Testis (tissue), 3 donors: ENCODE results near the gene UVSSA. TPM values are rescaled to one million over a fixed set of nuclear protein-coding genes. Genes with fewer than 3 reads are reported as not detected.

Experiments
- DNase-seq: peaks from one replicate; pipeline ENCODE4 v3.0.0-alpha.2; 2019
- H3K27ac ChIP-seq, 2 donors: fragments of 200-600 bp; sonication (generic); one replicate each; pipeline ENCODE4 v1.5.1; 2019
- H3K27me3 ChIP-seq: fragments of 200-600 bp; sonication (generic); one replicate; pipeline ENCODE4 v1.5.1; 2019
- H3K36me3 ChIP-seq: fragments of 200-600 bp; sonication (generic); one replicate; pipeline ENCODE4 v1.5.1; 2017; ENCODE audit warnings: low read depth; ENCODE audit errors: missing control alignments
- H3K4me1 ChIP-seq: fragments of 200-600 bp; sonication (generic); one replicate; pipeline ENCODE4 v1.5.1; 2019
- H3K4me3 ChIP-seq, 2 donors: fragments of 200-600 bp; sonication (generic); one replicate each; pipeline ENCODE4 v1.5.1; 2017 to 2019
- H3K9me3 ChIP-seq: fragments of 200-600 bp; sonication (generic); one replicate; pipeline ENCODE4 v1.5.1; 2017
- CTCF ChIP-seq, 3 experiments: fragments of 450-650 bp in 2 of 3; fragments of 200-600 bp in 1 of 3; sonication (generic) in 1 of 3; IDR thresholded peaks; one replicate each; pipeline ENCODE4 v1.5.1; 2016 to 2019; ENCODE audit warnings: antibody characterized with exemption in 3 of 3, mild to moderate bottlenecking in 2 of 3, moderate library complexity in 1 of 3
- POLR2A ChIP-seq: fragments of 450-650 bp; IDR thresholded peaks from one replicate; pipeline ENCODE4 v1.6.1; 2017; ENCODE audit warnings: antibody characterized with exemption, mild to moderate bottlenecking, moderate library complexity
- WGBS, 2 donors: methylation state at CpG; one replicate each; pipeline ENCODE4 v1.1.5; 2018; 5-methylcytosine and 5-hydroxymethylcytosine counted together
- intact Hi-C: fragments of 100-400 bp; cut with DNase I; formaldehyde crosslinking; loops from one replicate; pipeline ENCODE4 v1.15.1; 2023; ENCODE audit warnings: low total_unique reads
- polyA plus RNA-seq: library from polyadenylated mRNA; stranded (reverse); fragments of 350-450 nt; fragmentation: Illumina TruSeq; extraction: RNeasy Lipid Tissue Mini Kit (QIAGEN cat#74804); gene quantifications from one replicate; pipeline ENCODE4 v1.2.3, GENCODE V29; 2014; ENCODE audit warnings: low read depth, low replicate concordance; ENCODE audit not compliant: insufficient read depth
- total RNA-seq, 2 donors: library from RNA; depleted of rRNA; stranded (reverse); fragments of >200 nt; gene quantifications; one replicate each; pipeline ENCODE4 v1.2.3, GENCODE V29; 2016

Gene UVSSA
- total and polyA plus RNA-seq, 3 donors from 2014 or later, result 35.8 to 94.6 (median 71.5) TPM

- peaks cover 4% of the 10 kb centered on the region for H3K4me1 ChIP-seq
- no peaks in the 10 kb centered on the region for H3K9me3 ChIP-seq
- no peak for TF ChIP-seq CTCF (IDR thresholded peaks at IDR 0.05)
- no peak for TF ChIP-seq POLR2A
- DNase-seq, result no peak
- intact Hi-C loops, result no loop called here
- H3K4me3 ChIP-seq, result no peak overlapping the region
- H3K36me3 ChIP-seq, result no peaks in the 10 kb centered on the region
- H3K27ac ChIP-seq, result no peak overlapping the region
- no peaks in the 10 kb centered on the region for H3K27me3 ChIP-seq
- 2 to 14% methylated on average over 23 to 26 of the region's 26 CpGs for WGBS, 2 donors
Measured at GRCh38 chr4:1405254-1405635, 58.2 kb downstream of the UVSSA start.

DNA sequence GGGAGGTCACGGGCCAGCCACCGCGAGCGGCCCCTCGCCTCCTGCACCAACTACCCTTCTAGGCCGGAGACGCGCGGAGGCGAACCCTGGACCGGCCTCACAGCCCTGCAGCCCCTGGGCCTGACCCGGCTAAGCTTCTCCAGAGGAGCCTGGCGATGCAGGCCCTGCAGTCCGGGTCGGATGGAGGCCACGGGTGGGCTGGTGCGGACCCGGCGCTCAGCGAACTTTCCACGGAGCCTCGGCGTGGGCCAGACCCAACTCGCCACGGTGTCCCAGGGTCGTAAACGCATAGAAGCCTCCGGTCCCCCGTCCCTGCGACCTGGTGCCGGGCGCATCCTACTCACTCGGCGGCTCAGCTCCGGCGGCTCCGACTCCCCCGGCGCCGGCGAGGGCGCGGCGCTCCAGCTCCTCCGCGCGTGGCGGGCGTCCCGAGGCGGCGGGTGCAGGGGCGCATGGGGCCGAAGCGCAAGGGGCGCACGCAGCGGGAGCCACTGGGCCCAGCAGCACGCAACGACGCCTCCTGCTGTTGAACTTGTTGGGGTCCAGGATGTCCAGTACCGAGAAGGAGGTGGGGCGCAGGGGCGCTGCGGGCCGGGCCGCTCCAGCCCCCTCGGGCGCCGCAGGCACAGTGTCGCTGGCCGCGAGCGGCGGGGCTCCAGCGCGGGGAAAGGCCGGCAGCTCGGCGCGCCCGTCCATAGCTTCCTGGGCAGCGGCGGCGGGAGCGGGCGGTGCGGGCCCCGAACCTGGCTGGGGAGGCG, 58.8 kb downstream of the UVSSA start:
- Histone ChIP-seq H3K4me3 (no peak overlapping the region), H3K27me3 (no peaks in the 10 kb centered on the region), H3K36me3 (no peaks in the 10 kb centered on the region), H3K4me1 (peaks cover 4% of the 10 kb centered on the region), H3K27ac (no peak overlapping the region), H3K9me3 (no peaks in the 10 kb centered on the region)
- TF ChIP-seq POLR2A (no peak), CTCF (IDR thresholded peaks at IDR 0.05) (no peak)
- peak; percentile 12 for DNase-seq
- WGBS, 2 donors, result 0 to 2% methylated on average over 8 to 87 of the region's 90 CpGs
- intact Hi-C loops, result no loop called here

GRCh38 chr4:1406394-1406980, 59.5 kb downstream of the UVSSA start, which contains the start of gene NKX1-1:
TSS of gene NKX1-1 (minus strand) at chr4:1406442. CDS start at chr4:1406442, 0 bp downstream.
- H3K4me1 ChIP-seq, result peaks cover 4% of the 10 kb centered on the region

DNA sequence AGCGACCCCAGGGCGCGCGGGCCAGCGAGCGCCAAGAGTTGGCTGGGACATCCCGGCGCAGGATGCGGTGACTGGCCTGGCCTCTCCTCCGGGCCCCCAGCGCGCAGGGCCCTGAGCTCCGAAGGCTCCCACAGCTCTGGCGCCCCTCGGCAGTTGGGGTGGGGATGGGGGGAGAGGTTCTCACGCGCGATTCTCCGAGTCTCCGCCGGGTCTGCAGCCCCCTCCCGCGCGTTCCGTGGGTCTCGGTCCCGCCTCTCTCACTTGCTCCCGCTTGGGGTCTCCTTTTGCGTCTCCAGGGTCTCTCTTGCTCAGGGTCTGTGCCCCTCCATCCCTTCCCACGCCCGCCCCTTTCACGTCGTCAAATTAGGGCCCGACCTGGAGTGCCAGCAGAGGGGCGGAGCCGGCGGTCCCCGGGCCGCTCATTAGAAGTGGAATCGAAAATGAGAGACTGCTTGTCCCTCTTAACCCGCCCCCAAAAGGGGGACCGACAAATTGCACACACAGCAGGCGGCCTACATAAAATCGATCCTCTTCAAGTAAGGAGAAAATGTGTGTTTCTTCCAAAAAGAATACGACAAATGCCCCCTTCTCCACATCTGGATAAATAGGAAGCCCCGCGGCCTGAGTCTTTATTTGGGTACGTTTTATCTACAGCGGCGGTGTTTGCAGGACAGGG, 60.1 kb downstream of the UVSSA start:
- no peak for TF ChIP-seq POLR2A
- DNase-seq, result no peak
- no peaks in the 10 kb centered on the region for H3K36me3 ChIP-seq
- H3K9me3 ChIP-seq, result no peaks in the 10 kb centered on the region
- no peaks in the 10 kb centered on the region for H3K27me3 ChIP-seq
- 5 to 6% methylated on average over 22 to 37 of the region's 50 CpGs for WGBS, 2 donors
- intact Hi-C loops, result no loop called here
- no peak overlapping the region for H3K27ac ChIP-seq
- peaks cover 4% of the 10 kb centered on the region for H3K4me1 ChIP-seq
- H3K4me3 ChIP-seq, result no peak overlapping the region

More at GRCh38 chr4:1406394-1406980, 59.5 kb downstream of the UVSSA start, which contains the start of gene NKX1-1:
- no peaks in the 10 kb centered on the region for H3K27me3 ChIP-seq
- H3K9me3 ChIP-seq, result no peaks in the 10 kb centered on the region
- H3K27ac ChIP-seq, result no peak within 1 kb of the TSS
- no peak within 1 kb of the TSS for H3K4me3 ChIP-seq
- intact Hi-C loops, result no loop called here
- 2 to 5% methylated on average over 8 to 63 of the region's 91 CpGs for WGBS, 2 donors
- TF ChIP-seq CTCF (IDR thresholded peaks at IDR 0.05) (no peak), POLR2A (no peak)
- DNase-seq, result peak; percentile 13
- H3K36me3 ChIP-seq, result no peaks in the 10 kb centered on the region

GRCh38 chr4:1407657-1408333, 60.8 kb downstream of the UVSSA start:
- Histone ChIP-seq H3K27ac (no peak overlapping the region), H3K27me3 (no peaks in the 10 kb centered on the region), H3K4me1 (peaks cover 4% of the 10 kb centered on the region), H3K36me3 (no peaks in the 10 kb centered on the region), H3K9me3 (no peaks in the 10 kb centered on the region), H3K4me3 (no peak overlapping the region)
- TF ChIP-seq CTCF (IDR thresholded peaks at IDR 0.05) (no peak), POLR2A (no peak)
- 1 to 2% methylated on average over 13 to 49 of the region's 53 CpGs for whole genome bisulfite sequencing, 2 donors
- intact Hi-C loops, result no loop called here
- no peak for DNase-seq
